SKM-1 (cell line): ENCODE measurements around the gene SNRNP48.

ENCODE experiments used
- DNase-seq: peaks from one replicate; lab custom pipeline; 2025; ENCODE audit not compliant: unreplicated experiment; lab: John Stamatoyannopoulos, UW

SNRNP48 gene

DNA sequence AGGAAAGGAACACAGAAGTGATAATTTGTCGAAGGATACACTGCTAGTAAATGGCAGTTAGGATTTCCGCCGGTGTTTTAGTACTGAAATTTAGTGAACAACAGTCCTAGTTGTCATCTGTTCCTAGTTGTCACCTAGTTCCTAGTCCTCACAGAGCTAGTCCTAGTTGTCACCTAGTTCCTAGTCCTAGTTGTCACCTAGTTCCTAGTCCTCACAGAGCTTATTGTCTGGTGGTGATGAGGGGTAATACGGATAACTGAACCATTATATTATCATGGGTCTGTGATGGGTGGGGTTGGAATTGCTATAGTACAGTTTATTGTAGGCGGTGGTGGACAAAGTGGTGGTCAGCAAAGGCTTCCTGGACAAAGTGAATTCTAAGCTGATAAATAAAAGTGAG is 1.8 kb downstream of the SNRNP48 start:
- no peak for DNase-seq

GRCh38 chr6:7593229-7593628 is 3.2 kb downstream of the SNRNP48 start:
- no peak for DNase-seq

DNA sequence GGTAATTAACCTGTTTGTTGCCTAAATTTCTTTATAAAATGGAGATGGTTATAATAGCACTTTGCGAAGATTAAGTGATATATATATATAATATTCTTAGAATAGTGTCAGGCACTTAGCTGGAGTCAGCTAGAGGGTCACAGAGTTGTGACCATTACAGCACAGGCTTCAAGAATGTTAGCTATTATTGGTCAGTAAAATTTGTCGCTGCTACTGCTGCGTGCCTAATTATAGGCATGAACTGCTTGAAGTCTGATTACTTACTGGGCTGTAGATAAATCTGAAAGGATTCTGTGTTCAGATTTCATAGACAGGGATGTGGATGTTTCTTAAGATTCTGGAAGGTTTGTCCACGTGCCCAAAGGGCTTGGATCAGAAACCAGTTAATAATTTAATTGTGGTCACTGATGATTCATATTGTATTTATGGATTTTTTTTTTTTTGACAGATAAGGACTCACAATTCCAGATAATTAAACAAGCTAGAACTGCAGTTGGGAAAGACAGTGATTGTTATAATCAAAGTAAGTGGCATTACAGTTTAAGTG is 4.7 kb downstream of the SNRNP48 start:
- no peak for DNase-seq

GRCh38 chr6:7604003-7604402 is 14.0 kb downstream of the SNRNP48 start:
- no peak for DNase-seq

DNA sequence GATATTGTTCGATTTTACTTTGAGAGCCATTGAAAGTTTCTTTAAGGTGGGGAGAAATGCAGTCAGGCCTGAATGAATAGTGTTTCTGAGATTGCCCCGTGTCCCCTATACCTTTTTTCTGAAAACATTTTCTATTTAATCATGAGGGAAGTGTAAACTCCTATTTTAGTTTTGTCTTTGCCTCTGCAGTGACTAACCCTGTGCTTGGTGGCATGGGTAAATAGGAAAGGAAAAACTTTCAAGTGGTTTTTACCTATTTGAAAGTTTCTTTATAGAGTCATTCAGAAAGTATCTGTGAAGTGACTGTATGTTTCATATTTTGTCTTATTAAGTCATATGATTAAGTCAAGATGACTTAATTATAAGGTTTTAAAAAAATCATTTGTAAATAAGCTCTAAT is 14.5 kb downstream of the SNRNP48 start:
- no peak for DNase-seq

GRCh38 chr6:7615611-7616383 is 25.8 kb downstream of the SNRNP48 start:
- DNase-seq: peak; percentile 10

GRCh38 chr6:7617801-7618764 is 28.1 kb downstream of the SNRNP48 start:
- peak; percentile 53 for DNase-seq

- no peak for DNase-seq
Observed at GRCh38 chr6:7621761-7622160, 31.8 kb downstream of the SNRNP48 start.

- peak; percentile 72 for DNase-seq
Observed at GRCh38 chr6:7624796-7625710, 35.1 kb downstream of the SNRNP48 start.

GRCh38 chr6:7628479-7628878 is 38.5 kb downstream of the SNRNP48 start:
- no peak for DNase-seq

- no peak for DNase-seq
Observed at GRCh38 chr6:7628909-7629308, 38.9 kb downstream of the SNRNP48 start.

- DNase-seq: no peak
Observed at GRCh38 chr6:7629321-7629720, 39.3 kb downstream of the SNRNP48 start.

- no peak for DNase-seq
Observed at GRCh38 chr6:7630792-7631191, 40.8 kb downstream of the SNRNP48 start.

- no peak for DNase-seq
Observed at GRCh38 chr6:7631466-7631865, 41.5 kb downstream of the SNRNP48 start.

- DNase-seq: no peak
Observed at GRCh38 chr6:7632501-7633290, 42.7 kb downstream of the SNRNP48 start.

DNA sequence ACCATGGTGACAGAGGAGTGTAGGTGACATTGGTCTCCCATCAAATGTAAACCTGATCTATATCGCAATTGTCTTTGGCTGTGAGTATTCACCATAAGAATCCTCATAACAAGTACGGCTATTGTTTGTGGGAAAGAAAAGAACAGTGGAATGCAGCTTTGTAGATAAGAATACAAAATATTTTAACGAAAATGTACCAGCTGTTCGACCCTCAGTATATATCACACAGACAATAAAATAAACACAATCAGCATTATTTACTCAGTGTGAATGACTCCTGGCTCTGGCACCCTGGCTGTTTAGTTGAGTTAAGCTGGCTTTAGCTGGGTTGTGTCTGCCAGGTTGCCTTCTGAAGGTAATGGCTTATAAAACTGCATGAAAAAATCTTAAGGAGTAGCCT is 43.4 kb downstream of the SNRNP48 start:
- DNase-seq: no peak

- no peak for DNase-seq
Observed at GRCh38 chr6:7636151-7636550, 46.2 kb downstream of the SNRNP48 start.

DNA sequence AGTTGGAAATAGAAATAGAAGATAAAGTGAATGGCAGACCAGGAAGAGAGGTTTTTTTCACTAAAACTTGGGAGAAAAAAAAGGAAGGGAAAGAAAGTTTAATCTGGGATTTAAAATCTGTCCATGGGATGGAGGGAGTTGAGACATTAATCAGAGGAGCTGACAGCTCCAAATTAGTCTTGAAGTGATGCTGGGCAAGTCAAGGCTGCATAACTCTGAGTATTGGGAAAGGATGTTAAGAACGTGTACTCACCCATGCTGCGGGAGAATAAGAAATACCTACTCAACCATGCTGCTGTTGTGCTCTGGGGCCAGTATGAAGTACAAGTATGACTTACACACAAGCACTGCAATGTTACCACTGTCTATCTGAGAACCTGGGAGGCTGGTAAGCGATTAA is 47.5 kb downstream of the SNRNP48 start:
- DNase-seq: no peak

DNA sequence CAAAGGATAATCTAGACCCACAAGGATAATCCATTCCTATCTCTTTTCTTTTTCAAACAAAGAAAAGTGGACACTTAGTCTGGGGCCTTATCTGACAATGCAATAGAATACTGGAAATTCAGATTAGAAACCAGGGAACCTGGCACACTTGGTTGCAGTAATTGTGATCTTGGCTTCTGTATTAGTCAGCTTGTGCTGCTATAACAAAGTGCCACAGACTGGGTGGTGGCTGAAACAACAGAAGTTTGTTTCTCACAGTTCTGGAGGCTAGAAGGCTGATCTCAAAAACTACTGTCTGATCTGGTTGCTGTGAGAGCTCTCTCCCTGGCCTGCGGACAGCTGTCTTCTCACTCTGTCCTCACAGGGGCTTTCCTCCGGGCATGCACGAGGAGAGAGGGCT is 49.4 kb downstream of the SNRNP48 start:
- no peak for DNase-seq

- no peak for DNase-seq
Observed at GRCh38 chr6:7640016-7640415, 50.0 kb downstream of the SNRNP48 start.
